GM21717 (cell line): ENCODE results near the gene MRPL53.
"Not testable (repeated sequence)": the region's sequence is repeated elsewhere in the genome, so short reads cannot be mapped to it uniquely, and the experiment has no call there.

Experiments used
- ATAC-seq: cut with Tn5 transposase; IDR thresholded peaks from one replicate; pipeline ENCODE4 v1.9.1; 2021; ENCODE audit warnings: mild to moderate bottlenecking, moderate library complexity; ENCODE audit not compliant: unreplicated experiment

The MRPL53 gene

DNA sequence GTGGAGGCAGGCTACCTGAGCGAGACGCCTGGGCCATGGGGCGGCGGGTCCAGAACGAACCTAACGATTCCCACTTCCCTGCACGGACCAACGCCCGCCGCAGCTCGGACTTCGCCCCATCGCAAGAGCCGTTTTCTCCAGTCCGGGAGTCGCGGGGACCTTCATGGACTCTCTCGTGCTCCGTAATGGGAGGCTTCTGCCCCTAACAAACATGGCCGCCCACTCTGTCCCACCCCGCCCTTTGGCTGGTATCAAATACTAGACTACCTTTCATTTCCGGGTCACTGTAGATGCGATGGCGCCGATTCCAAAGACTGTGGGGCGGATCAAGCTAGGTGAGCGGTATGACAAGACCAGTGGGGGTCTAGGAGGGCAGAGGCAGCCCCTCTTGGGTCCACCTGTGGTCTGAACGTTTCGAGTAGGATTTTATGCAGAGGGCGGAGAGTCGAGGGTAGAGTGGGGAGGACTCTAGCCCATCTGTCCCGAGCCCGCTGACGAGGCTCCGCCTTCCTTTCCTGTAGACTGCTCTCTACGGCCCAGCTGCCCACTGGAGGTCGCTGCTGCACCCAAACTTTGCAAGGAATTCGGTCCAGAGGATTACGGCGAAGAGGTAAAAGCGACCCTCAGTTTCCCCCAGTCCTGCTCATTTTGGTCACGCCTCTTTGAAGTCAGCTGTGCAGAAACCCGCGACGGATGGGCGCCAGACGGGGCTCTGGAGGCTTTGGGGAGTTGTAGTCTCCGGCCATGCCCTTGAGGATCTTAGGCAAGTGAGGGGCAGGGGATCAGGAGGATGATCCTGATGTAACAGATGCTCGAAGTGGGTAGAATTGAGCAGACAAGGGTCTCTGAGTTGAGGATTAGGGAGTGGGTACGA is 10.6 kb upstream of the MRPL53 start, which contains the start of the genes CCDC142 and TTC31:
TSS of gene CCDC142 (minus strand) at position 198 of the 874 bp plus-strand sequence. CDS start at position 37, 161 bp downstream.
TSS of gene TTC31 (plus strand) at position 281 of the 874 bp plus-strand sequence. CDS start at position 296, 15 bp downstream.
- ATAC-seq = peak; percentile 88

DNA sequence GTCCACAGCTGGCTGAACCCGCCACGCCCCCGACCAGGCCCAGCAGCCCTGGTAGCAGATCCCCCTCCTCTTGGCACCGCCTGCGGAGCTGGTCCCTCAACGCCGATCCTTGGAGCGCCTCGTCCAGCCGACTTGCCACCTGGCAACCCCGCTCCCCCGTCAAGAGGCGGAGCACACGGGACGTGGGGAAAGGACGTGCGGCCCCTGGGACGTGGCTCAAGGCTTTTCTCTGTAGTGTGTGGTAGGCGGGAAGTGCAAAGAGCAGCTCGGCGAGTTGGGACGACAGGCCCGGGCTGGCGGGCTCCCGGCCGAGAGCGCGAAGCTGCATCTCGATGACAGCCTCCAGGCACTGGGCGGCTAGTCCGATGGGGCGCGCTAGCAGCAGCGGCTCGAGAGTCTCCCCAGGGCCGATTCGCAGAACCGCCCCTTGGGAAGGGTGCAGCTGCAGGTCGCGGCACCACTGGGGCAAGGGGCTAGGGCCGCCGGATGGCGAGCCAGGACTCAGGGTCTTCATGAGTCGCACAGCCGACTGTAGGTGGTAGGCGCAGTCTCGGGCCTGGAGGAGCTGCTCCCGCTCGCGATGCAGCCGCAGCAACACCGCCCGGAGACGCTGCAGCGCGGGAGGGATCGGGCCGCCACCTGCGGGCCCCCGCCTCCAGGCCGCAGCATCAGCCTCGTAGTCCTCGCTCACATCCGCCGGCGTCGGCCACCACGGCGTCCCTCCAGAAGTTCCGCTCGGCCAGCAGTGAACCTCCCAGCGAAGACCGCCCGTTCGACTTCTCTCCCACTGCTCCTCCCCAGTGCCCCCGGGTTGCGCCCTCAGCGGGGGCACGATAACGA is 9.7 kb upstream of the MRPL53 start:
- ATAC-seq = peak; percentile 36

- ATAC-seq = no peak
These were observed 9.0 kb upstream of the MRPL53 start for GRCh38 chr2:74481431-74481830.

DNA sequence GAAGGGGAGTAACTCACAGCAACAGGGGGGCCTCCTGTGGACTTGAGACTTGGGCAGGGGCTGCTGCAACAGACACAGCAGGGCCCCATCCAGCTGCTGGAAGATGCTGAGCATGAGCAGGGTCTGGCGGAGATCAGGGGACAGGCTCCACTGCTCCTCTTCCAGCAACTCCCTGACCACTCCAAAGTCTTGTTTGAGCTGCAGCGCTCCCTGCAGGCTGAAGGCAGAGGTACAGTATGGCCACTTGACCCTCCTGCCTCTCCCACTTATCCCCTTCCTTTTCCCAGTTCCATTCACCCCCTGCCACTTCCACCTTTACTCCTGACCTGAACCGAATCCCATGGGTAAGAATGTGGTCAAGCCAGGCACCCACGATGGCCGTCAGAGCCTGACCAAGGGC is 2.4 kb upstream of the MRPL53 start:
- no peak for ATAC-seq

DNA sequence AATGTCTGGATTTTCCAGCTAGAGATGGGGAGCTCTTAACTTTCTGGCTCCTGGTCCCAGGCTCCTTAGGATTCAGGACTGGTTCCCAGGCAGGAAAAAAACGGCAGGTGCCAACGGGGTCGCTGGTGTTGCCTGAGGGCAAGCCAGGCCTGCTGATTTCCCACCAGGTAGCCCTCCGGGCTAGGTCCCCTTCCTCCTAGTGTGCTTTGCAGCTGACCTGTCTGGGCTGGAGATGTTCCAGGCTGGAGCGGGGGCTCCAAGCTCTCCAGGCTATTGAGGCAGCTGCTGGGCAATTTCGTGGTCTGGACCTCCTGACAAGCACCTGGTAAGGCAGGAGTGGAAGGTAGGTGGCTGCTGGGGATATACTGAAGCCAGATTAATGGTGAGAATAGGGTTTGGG is 2.0 kb upstream of the MRPL53 start:
- no peak for ATAC-seq

DNA sequence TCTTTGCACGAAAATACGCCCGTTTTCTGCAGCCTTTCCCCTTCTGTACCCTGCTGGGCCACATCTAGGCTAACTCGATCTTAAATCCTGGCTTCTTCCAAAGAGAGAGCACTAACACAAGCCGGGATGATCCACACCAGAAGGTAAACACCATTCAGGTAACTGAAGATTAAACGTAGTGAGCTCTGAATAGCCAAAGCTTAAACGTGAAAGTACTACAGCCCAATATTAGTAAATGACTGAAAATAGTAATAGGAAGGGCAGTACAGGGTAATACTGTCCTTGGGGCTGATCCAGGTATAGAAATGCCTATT is 422 bp upstream of the MRPL53 start:
- no peak for ATAC-seq

DNA sequence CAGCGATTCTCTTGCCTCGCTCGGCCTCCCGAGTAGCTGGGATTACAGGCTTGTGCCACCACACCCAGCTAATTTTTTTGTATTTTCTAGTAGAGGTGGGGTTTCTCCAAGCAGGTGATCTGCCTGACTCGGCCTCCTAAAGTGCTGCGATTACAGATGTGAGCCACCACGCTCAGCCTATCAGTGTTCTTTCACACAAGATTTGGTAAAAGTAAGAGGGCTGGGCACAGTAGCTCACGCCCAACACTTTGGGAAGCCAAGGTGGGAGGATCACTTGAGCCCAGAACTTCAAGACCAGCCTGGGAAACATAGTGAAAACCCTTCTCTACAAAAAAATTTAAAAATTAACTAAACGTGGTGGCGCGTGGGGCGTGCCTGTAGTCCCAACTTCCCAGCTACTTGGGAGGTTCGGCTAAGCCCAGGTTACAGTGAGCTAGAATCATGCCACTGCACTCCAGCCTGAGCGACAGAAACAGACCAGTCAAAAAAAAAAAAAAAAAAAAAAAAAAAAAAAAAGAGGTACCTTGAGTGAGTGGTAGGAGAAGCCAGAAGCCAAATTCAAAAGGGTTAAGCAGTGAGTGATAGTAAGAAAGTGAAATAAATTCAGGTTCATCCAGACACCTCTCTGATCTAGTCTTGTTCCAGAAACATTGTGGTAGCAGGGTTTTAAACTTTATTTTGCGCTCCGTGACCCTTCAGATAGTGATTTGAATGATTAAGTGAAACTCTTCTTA is 981 bp downstream of the MRPL53 start:
- ATAC-seq = no peak

DNA sequence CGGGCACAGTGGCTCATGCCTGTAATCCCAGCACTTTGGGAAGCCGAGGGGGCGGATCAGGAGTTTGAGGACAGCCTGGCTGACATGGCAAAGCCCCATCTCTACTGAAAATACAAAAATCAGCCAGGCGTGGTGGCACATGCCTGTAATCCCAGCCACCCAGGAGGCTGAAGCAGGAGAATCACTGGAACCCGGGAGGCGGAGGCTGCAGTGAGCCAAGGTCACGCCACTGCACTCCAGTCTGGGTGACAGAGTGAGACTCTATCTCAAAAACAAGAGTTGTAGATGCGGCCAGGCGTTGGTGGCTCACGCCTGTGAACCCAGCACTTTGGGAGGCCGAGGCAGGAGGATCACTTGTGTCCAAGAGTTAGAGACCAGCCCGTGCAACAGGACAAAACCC is 1.7 kb downstream of the MRPL53 start:
- not testable (repeated sequence) for ATAC-seq

GRCh38 chr2:74464406-74464805 is 8.1 kb downstream of the MRPL53 start:
- no peak for ATAC-seq

DNA sequence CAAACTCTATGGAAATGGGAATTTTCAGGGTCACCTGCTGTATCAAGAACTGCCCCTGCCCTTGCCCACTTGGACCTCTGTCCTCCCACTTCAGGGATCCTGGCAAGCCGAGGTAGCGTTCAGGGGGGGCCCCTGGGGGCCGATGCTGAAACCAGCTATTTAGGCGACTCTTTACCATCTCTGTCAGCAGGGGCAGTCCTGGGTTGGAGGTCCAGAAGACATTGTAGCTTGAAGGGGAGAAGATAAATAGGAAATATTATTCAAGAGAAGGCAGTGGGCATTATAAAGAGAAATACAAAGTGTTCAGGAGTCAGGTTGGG is 9.7 kb downstream of the MRPL53 start:
- ATAC-seq = no peak

DNA sequence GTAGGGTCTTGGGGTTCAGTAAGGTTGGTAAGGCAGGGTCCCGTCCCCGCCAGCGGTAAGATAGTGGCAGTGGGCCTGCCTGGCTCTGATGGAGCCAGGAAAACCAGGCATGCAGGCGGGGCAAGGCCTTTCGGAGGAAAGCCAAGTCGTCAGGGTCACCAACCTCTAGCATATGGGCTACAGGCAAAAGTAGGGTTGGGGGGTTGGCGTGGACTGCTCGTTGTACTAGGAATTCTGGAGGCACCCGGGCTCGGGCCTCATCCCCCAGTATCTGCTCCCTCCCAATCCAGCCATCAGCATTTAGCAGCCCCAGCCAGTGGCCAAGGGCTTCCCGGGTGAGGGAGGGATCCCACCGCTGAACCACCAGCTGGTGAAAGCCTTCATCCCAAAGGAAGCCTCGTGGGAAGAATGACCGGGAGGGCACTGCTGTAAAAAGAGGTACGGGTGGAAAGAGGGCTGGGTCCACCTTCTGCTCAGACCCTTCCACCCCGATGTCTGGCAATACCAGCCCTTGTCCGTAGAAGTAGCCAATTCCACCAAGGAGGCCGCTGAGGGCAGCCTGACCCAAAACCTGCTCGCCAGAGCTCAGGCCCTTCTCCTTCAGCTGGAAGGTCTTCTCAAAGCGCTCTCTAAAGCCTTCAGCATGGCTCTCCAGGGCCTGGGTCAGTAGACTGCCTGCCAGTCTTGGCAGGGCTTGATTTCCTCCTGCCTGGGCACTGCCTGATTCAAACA is 10.3 kb downstream of the MRPL53 start:
- ATAC-seq = no peak

DNA sequence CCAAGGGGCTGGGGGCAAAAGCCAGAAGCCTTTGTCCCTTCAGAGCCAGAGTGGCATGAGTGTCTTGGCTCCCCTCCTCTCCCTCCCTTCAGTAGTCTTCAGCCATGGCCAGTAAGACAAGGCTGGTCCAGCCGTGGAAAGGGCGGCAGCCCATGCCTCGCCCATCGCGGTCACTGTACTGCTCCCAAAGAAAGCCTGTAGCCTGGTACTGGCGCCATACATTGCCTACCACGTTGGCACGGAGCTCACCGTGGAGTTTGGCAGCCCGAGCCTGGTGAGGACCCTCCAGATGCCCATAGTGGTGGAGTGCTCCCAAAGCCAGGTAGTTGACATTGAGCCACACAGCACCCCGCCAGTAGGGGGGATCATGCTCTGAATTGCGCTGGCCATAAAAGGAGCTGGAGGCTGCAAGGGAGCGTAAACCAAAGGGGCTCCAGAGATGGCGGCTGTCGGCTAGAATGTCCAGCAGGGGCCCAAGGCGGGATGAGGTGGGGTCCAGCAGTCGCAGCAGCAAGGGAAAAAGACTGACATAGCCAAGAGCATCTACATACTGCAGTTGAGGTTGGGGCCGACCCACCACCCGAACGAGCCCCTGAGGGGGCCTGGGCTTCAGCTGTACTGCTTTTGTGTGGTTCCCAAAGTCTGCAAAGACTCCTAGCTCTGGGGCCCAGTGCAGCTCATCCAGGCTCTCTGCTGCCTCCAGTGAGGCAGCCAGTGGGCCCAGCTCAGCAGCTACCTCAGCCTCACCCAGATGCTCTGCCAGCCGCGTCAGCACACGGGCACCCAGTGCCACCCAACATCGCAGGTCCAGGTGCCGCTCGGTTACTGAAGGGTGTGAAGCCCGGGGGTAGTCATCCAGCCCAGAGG is 11.1 kb downstream of the MRPL53 start:
- ATAC-seq = no peak

GRCh38 chr2:74460187-74460586 is 12.3 kb downstream of the MRPL53 start:
- not testable (repeated sequence) for ATAC-seq

DNA sequence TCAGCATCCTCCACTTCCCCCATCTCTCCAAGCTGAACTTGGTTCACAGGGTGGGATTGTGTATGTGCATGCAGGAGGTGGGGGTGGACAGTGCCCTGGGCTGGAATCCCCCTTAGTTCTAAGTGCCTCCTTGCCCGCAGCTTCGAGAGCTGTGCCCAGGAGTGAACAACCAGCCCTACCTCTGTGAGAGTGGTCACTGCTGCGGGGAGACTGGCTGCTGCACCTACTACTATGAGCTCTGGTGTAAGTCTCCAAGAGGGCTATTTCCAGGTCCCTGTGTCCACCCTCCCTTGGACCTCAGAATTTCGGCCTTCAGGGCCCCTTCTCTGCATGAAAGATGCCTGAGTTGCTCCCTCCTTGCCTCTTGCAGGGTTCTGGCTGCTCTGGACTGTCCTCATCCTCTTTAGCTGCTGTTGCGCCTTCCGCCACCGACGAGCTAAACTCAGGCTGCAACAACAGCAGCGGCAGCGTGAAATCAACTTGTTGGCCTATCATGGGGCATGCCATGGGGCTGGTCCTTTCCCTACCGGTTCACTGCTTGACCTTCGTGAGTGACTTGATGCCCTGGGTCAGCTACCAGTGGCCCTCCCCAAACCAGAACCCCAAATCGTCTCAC is 12.9 kb downstream of the MRPL53 start:
- ATAC-seq = not testable (repeated sequence)

DNA sequence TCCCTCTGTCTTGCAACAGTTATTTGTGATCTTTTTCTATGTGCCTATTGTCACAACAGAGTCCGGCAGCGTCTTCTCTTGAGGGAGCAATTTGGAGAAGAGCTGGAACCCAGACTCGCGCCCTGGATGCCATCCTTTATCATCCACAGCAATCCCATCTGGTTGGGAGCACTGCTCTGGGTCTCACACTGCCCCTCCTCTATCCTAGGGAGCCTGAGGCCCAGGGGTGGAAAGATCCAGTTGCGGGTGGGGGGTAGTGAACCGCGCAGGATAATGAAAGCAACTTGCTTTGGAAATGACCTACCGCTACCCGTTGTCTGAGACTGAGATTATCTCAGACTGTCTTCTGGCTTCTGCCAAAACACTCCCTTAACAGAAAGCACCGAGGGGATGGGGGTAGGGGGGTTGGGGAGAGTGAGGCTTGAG is 13.5 kb downstream of the MRPL53 start:
- no peak for ATAC-seq

GRCh38 chr2:74458132-74458937 is 14.1 kb downstream of the MRPL53 start, which contains the start of gene WBP1:
Gene WBP1 (plus strand): TSS chr2:74458438. CDS start chr2:74458603, 165 bp downstream.
- peak; percentile 81 for ATAC-seq

DNA sequence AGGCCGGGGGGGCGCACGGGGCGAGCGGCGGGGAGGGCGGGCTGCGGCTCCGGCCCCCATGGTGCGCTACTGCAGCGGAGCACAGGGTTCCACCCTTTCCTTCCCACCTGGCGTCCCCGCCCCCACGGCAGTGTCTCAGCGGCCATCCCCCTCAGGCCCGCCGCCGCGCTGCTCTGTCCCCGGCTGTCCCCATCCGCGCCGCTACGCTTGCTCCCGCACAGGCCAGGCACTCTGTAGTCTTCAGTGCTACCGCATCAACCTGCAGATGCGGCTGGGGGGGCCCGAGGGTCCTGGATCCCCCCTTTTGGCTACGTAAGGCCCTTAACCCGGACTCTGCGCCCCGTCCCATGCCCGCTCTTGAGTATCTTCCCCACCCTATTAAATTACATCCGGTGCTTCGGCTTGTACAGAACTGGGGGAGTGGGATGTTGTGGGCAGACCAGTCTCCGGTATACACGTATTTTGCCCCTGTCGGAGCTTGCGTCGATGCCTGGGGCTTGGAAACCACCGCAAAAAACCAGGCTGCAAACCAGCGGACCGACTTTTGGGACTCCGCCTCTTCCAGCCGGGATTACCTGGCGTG is 14.8 kb downstream of the MRPL53 start:
- ATAC-seq = peak; percentile 33

DNA sequence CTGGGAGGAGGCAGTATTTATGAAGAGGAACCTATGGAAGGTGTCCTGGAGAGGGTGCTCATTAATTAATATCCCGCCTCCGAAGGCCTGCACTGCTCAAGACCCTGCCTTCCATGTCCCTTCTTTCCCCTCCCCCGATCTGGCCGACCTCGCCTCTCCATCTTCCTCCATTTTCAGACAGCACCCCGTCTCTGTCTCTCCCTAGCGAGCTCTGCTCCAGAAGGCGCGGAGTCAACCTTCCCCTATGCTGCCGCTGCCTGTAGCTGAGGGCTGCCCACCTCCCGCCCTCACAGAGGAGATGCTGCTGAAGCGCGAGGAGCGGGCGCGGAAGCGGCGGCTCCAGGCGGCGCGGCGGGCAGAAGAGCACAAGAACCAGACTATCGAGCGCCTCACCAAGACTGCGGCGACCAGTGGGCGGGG is 15.3 kb downstream of the MRPL53 start:
- no peak for ATAC-seq
